K562 (cell line): Measurements from ENCODE around the gene LILRA5.

Experiments
- FOXM1 ChIP-seq, 2 experiments: fragments of 450-650 bp in 1 of 2; sonication (generic) in 1 of 2; formaldehyde crosslinking in 1 of 2; IDR thresholded peaks; 2 replicates each; pipeline versions ENCODE4 v1.6.1 to v1.9.0; 2017 to 2022; ENCODE audit warnings: low read depth in 2 of 2, mild to moderate bottlenecking in 2 of 2, missing genetic modification reagents in 1 of 2, moderate library complexity in 1 of 2
- JUND ChIP-seq, 2 experiments: IDR thresholded peaks; 2 replicates in 1 of 2; 3 replicates in 1 of 2; pipeline ENCODE4 v1.6.1; 2011; ENCODE audit warnings: borderline replicate concordance in 2 of 2, low read depth in 2 of 2, low read length in 2 of 2, improper control_type of control experiment in 1 of 2, missing biosample characterization in 1 of 2, missing genetic modification characterization in 1 of 2, missing genetic modification reagents in 1 of 2
- KDM4B ChIP-seq, 2 experiments: fragments of 450-650 bp in 1 of 2; sonication (generic) in 1 of 2; IDR thresholded peaks; 2 replicates each; pipeline ENCODE4 v1.6.1; 2016 to 2017; ENCODE audit warnings: borderline replicate concordance in 2 of 2, antibody characterized with exemption in 1 of 2, low read depth in 1 of 2, mild to moderate bottlenecking in 1 of 2
- SIN3A ChIP-seq, 2 experiments: fragments of 150-350 bp in 1 of 2; IDR thresholded peaks; 2 replicates each; pipeline ENCODE4 v1.6.1; 2011 to 2016; ENCODE audit warnings: borderline replicate concordance in 2 of 2, low read depth in 2 of 2, low read length in 2 of 2, mild to moderate bottlenecking in 2 of 2, moderate library complexity in 2 of 2; ENCODE audit not compliant: control insufficient read depth in 1 of 2
- SMC3 ChIP-seq: conservative IDR thresholded peaks from 2 replicates; pipeline ENCODE4 v1.6.1; 2011; ENCODE audit warnings: low read depth, low read length, improper control_type of control experiment; ENCODE audit not compliant: insufficient read depth
- TBL1XR1 ChIP-seq, 2 experiments: IDR thresholded peaks; 2 replicates each; pipeline ENCODE4 v1.6.1; 2012; ENCODE audit warnings: improper control_type of control experiment in 2 of 2, low read length in 2 of 2, mild to moderate bottlenecking in 1 of 2
- TRIM28 ChIP-seq: fragments of 450-650 bp; IDR thresholded peaks from 2 replicates; pipeline ENCODE4 v1.6.1; 2017
- ZNF12 ChIP-seq: sonication (generic); formaldehyde crosslinking; IDR thresholded peaks from 2 replicates; pipeline ENCODE4 v1.4.0; 2020; ENCODE audit warnings: mild to moderate bottlenecking, missing genetic modification reagents
- ZNF121 ChIP-seq: sonication (generic); formaldehyde crosslinking; conservative IDR thresholded peaks from 2 replicates; pipeline ENCODE4 v1.8.0; 2022; ENCODE audit warnings: missing genetic modification reagents
- ZNF140 ChIP-seq: fragments of 250-450 bp; sonication (Bioruptor Pico); IDR thresholded peaks from 2 replicates; pipeline ENCODE4 v1.8.0; 2021; ENCODE audit warnings: moderate library complexity, mild to moderate bottlenecking, inconsistent platforms
- ZNF318 ChIP-seq, 2 experiments: fragments of 450-650 bp; IDR thresholded peaks; 2 replicates each; pipeline ENCODE4 v1.6.1; 2016; ENCODE audit warnings: mild to moderate bottlenecking in 2 of 2, borderline replicate concordance in 1 of 2, low read depth in 1 of 2, moderate library complexity in 1 of 2
- ZNF408 ChIP-seq: fragments of 250-450 bp; sonication (Bioruptor Pico); IDR thresholded peaks from 2 replicates; pipeline ENCODE4 v1.4.0; 2020; ENCODE audit warnings: low read depth, mild to moderate bottlenecking, moderate library complexity

GRCh38 chr19:54302257-54302656 lies 10.7 kb downstream of the LILRA5 start:
- TF ChIP-seq FOXM1 (IDR thresholded peaks at IDR 0.05; ENCODE audit: low read depth) (no peak), FOXM1 (CRISPR knock-in tag; IDR thresholded peaks at IDR 0.05; ENCODE audit: low read depth) (no peak), ZNF318 (IDR thresholded peaks at IDR 0.05; ENCODE audit: borderline replicate concordance in 1 of 2, low read depth in 1 of 2) (no peak), ZNF140 (no peak), SMC3 (no peak), ZNF12 (no peak), KDM4B (IDR thresholded peaks at IDR 0.05; ENCODE audit: borderline replicate concordance in 2 of 2, low read depth in 1 of 2) (no peak), TBL1XR1 (IDR thresholded peaks at IDR 0.05; ENCODE audit: low read length in 2 of 2) (no peak), JUND (IDR thresholded peaks at IDR 0.05; ENCODE audit: borderline replicate concordance, low read depth, low read length) (no peak), JUND (tag; IDR thresholded peaks at IDR 0.05; ENCODE audit: borderline replicate concordance, low read depth, low read length) (no peak), SIN3A (IDR thresholded peaks at IDR 0.05; ENCODE audit: borderline replicate concordance in 2 of 2, control insufficient read depth in 1 of 2, low read depth in 2 of 2, low read length in 2 of 2) (no peak), ZNF121 (no peak), ZNF408 (no peak), TRIM28 (no peak)
